SK-N-MC (cell line): Measurements from ENCODE around the gene POLR2H.

Experiments
- DNase-seq: peaks from one replicate; pipeline ENCODE4 v3.0.0-alpha.2; 2011; ENCODE audit warnings: low read depth, low spot score
- H3K27ac ChIP-seq: fragments of 200-600 bp; sonication (generic); 2 replicates; pipeline ENCODE4 v1.5.1; 2016; ENCODE audit warnings: mixed run types
- H3K36me3 ChIP-seq: fragments of 200-600 bp; sonication (generic); 2 replicates; pipeline ENCODE4 v1.6.1; 2017; ENCODE audit warnings: antibody characterized with exemption, low read length, mixed read lengths; ENCODE audit not compliant: insufficient read depth
- H3K4me3 ChIP-seq: fragments of 200-600 bp; sonication (generic); 2 replicates; pipeline ENCODE4 v1.5.1; 2016
- H3K9ac ChIP-seq: fragments of 200-600 bp; sonication (generic); 2 replicates; pipeline ENCODE4 v1.8.0; 2017; ENCODE audit warnings: mixed run types, mixed read lengths; ENCODE audit not compliant: insufficient read length
- H3K9me3 ChIP-seq: fragments of 200-600 bp; sonication (generic); 2 replicates; pipeline ENCODE4 v1.6.1; 2017; ENCODE audit warnings: low read depth, mild to moderate bottlenecking, antibody characterized with exemption, low read length, moderate library complexity, mixed read lengths
- EZH2 ChIP-seq: fragments of 200-600 bp; sonication (generic); IDR thresholded peaks from one replicate; pipeline ENCODE4 v1.6.1; 2017; ENCODE audit warnings: antibody characterized with exemption
- FOXP2 ChIP-seq: optimal IDR thresholded peaks from 2 replicates; pipeline ENCODE3; 2011; ENCODE audit warnings: mild to moderate bottlenecking, moderate library complexity; ENCODE audit not compliant: insufficient read depth; ENCODE audit errors: extremely low read length, control extremely low read depth
- POLR2AphosphoS5 ChIP-seq: IDR thresholded peaks from 2 replicates; pipeline ENCODE4 v1.6.1; 2012; ENCODE audit warnings: mild to moderate bottlenecking, low read depth, low read length, borderline replicate concordance

POLR2H gene

GRCh38 chr3:184361532-184361931 lies at the start of gene POLR2H, which contains the start of gene CLCN2:
TSS of gene POLR2H (plus strand) at chr3:184361710. CDS start at chr3:184363493, 1,783 bp downstream.
TSS of gene CLCN2 (minus strand) at chr3:184361605. CDS start at chr3:184361479, 126 bp downstream.
- Histone ChIP-seq H3K4me3 (peak within 1 kb of the TSS; percentile 94), H3K27ac (peak within 1 kb of the TSS; percentile 25; the same call in 1 of the 2 replicates), H3K9me3 (no peaks in the 10 kb centered on the region), H3K36me3 (peaks cover 17% of the 10 kb centered on the region), H3K9ac (peak within 1 kb of the TSS; percentile 90)
- TF ChIP-seq POLR2AphosphoS5 (no peak; the same call in 1 of the 2 replicates), FOXP2 (no peak), EZH2 (no peak)
- DNase-seq = no peak

GRCh38 chr3:184314363-184314699 lies 47.2 kb upstream of the POLR2H start, which contains the start of gene EIF4G1:
TSS of gene EIF4G1 (plus strand) at chr3:184314606. CDS start at chr3:184315797, 1,191 bp downstream.
- peak within 1 kb of the TSS; percentile 86 for H3K4me3 ChIP-seq
- H3K27ac ChIP-seq = peak within 1 kb of the TSS; percentile 87
- TF ChIP-seq FOXP2 = no peak
- TF ChIP-seq POLR2AphosphoS5 = peak; percentile 67
- H3K36me3 ChIP-seq = peaks cover 44% of the 10 kb centered on the region
- H3K9ac ChIP-seq = peak within 1 kb of the TSS; percentile 96
- peak; percentile 48 for DNase-seq
- no peaks in the 10 kb centered on the region for H3K9me3 ChIP-seq

GRCh38 chr3:184314700-184315542 lies 46.6 kb upstream of the POLR2H start:
- Histone ChIP-seq H3K4me3 (peak overlapping the region; percentile 86), H3K27ac (peak overlapping the region; percentile 82), H3K36me3 (peaks cover 46% of the 10 kb centered on the region), H3K9ac (peak overlapping the region; percentile 96), H3K9me3 (no peaks in the 10 kb centered on the region)
- DNase-seq = no peak
- TF ChIP-seq POLR2AphosphoS5 = peak; percentile 42
- no peak for TF ChIP-seq EZH2

- no peaks in the 10 kb centered on the region for H3K9me3 ChIP-seq
- H3K27ac ChIP-seq = peak overlapping the region; percentile 82
- peak overlapping the region; percentile 86 for H3K4me3 ChIP-seq
- no peak for TF ChIP-seq POLR2AphosphoS5
- no peak for TF ChIP-seq FOXP2
- no peak for TF ChIP-seq EZH2
- no peak for DNase-seq
- H3K9ac ChIP-seq = peak overlapping the region; percentile 96
- H3K36me3 ChIP-seq = peaks cover 49% of the 10 kb centered on the region
These were observed 46.0 kb upstream of the POLR2H start for GRCh38 chr3:184315543-184315867.

GRCh38 chr3:184315871-184316661 lies 45.4 kb upstream of the POLR2H start:
- peak overlapping the region; percentile 96 for H3K9ac ChIP-seq
- H3K36me3 ChIP-seq = peaks cover 54% of the 10 kb centered on the region
- peak overlapping the region; percentile 82; the same call in 1 of the 2 replicates for H3K27ac ChIP-seq
- DNase-seq = no peak
- peak overlapping the region; percentile 86 for H3K4me3 ChIP-seq
- H3K9me3 ChIP-seq = no peaks in the 10 kb centered on the region
- TF ChIP-seq EZH2 (no peak), FOXP2 (no peak), POLR2AphosphoS5 (no peak)

- H3K36me3 ChIP-seq = peaks cover 61% of the 10 kb centered on the region
- no peaks in the 10 kb centered on the region for H3K9me3 ChIP-seq
- TF ChIP-seq EZH2 = no peak
- TF ChIP-seq POLR2AphosphoS5 = 0 out of 2 replicates have a peak, but pooled peaks have one; percentile 3
- H3K27ac ChIP-seq = no peak overlapping the region
- DNase-seq = no peak
- H3K9ac ChIP-seq = peak overlapping the region; percentile 96
- peak overlapping the region; percentile 86 for H3K4me3 ChIP-seq
These were observed 44.7 kb upstream of the POLR2H start for GRCh38 chr3:184316792-184317191.

- H3K27ac ChIP-seq = peak overlapping the region; percentile 15; the same call in 1 of the 2 replicates
- no peak for DNase-seq
- H3K9me3 ChIP-seq = no peaks in the 10 kb centered on the region
- no peak for TF ChIP-seq EZH2
- TF ChIP-seq POLR2AphosphoS5 = no peak
- no peak for TF ChIP-seq FOXP2
- H3K9ac ChIP-seq = peak overlapping the region; percentile 39
- H3K4me3 ChIP-seq = peak overlapping the region; percentile 86
- H3K36me3 ChIP-seq = peaks cover 66% of the 10 kb centered on the region
These were observed 44.3 kb upstream of the POLR2H start for GRCh38 chr3:184317201-184317600.

- Histone ChIP-seq H3K9me3 (no peaks in the 10 kb centered on the region), H3K36me3 (peaks cover 94% of the 10 kb centered on the region), H3K9ac (no peak overlapping the region), H3K27ac (peak overlapping the region; percentile 83), H3K4me3 (no peak overlapping the region)
- no peak for TF ChIP-seq FOXP2
- TF ChIP-seq EZH2 = no peak
- no peak for TF ChIP-seq POLR2AphosphoS5
- no peak for DNase-seq
These were observed 41.4 kb upstream of the POLR2H start for GRCh38 chr3:184320104-184320445.
